Measurements from ENCODE around the gene LRRC7. TPM values are rescaled to one million over a fixed set of nuclear protein-coding genes. Genes with fewer than 3 reads are reported as not detected.

Gene LRRC7
- total RNA-seq, 1 experiment from 2014 or later = not detected

DNA sequence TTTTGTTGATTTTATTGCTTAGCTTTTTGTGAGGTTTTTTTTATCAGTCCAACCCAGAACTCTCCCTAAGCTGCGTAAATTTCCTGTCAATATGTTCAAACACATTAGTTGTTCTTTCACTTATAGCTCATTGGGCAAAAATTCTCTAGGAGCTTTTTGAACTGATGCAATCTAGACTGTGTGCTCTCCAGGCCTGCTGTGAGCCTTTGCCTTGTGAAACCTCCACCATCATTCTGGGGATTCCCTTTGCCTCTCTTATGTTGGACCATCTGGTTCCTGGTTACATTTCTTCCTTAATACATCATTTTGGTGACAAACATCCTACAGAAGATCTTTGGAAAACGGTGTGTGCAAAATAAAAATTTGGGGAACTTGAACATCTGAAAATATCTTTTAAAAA, 247.2 kb downstream of the LRRC7 start:
- CTCF ChIA-PET = no interaction called here

GRCh38 chr1:69824932-69825331, 257.2 kb downstream of the LRRC7 start:
- in situ Hi-C loops (cut with HindIII; ENCODE audit: low pct_unique_long_range_greater_than_20kb, low sequenced_read_pairs) = no loop called here

More for the DNA sequence above, 247.2 kb downstream of the LRRC7 start:
- intact Hi-C loops (cut with micrococcal nuclease; ENCODE audit: unreplicated experiment) = no loop called here
- Histone ChIP-seq H3K4me1 (ENCODE audit: control insufficient read depth, insufficient read depth, low read length) (no peaks in the 10 kb centered on the region), H3K27ac (ENCODE audit: low read length) (no peak overlapping the region), H3K27me3 (ENCODE audit: control insufficient read depth, insufficient read depth, low read length) (no peaks in the 10 kb centered on the region), H3K4me3 (ENCODE audit: low read depth in 2 of 2, low read length in 2 of 2) (no peak overlapping the region), H3K9me3 (ENCODE audit: control insufficient read depth, insufficient read depth, low read depth, low read length) (no peaks in the 10 kb centered on the region), H3K36me3 (ENCODE audit: control insufficient read depth, insufficient read depth, low read length) (no peaks in the 10 kb centered on the region)
- BruUV-seq (replicated peaks) = no TSS peak
- POLR2A ChIA-PET = no interaction called here
- DNase-seq (ENCODE audit: low read depth, low spot score) (no peak), ATAC-seq (no peak)
- in situ Hi-C loops (cut with HindIII; ENCODE audit: low pct_unique_long_range_greater_than_20kb, low sequenced_read_pairs) = no loop called here
- no peak for TF ChIP-seq CTCF (IDR thresholded peaks at IDR 0.05)

DNA sequence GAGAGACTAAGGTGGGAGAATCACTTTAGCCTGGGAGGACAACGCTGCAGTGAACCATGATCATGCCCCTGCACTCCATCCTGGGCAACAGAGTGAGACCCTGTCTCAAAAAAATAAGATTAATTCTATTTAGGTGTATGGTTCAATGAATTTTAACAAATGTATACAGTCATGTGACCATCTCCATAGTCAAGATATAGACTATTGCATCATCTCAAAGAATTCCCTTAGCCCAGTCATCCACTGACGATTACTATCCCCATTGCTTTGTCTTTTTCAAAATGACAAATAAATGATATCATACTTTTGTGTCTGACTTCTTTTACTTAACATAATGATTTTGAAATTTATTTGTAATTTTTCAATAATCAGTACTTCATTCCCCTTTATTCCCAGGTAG, 260.0 kb downstream of the LRRC7 start:
- no peaks in the 10 kb centered on the region for H3K9me3 ChIP-seq (ENCODE audit: control insufficient read depth, insufficient read depth, low read depth, low read length)
- no peak overlapping the region for H3K27ac ChIP-seq (ENCODE audit: low read length)
- ATAC-seq (no peak), DNase-seq (ENCODE audit: low read depth, low spot score) (no peak)
- in situ Hi-C loops (cut with HindIII; ENCODE audit: low pct_unique_long_range_greater_than_20kb, low sequenced_read_pairs) (no loop called here), intact Hi-C loops (cut with micrococcal nuclease; ENCODE audit: unreplicated experiment) (no loop called here)
- no peaks in the 10 kb centered on the region for H3K4me1 ChIP-seq (ENCODE audit: control insufficient read depth, insufficient read depth, low read length)
- no peak for TF ChIP-seq TCF7L2 (IDR thresholded peaks at IDR 0.05; ENCODE audit: low read depth, low read length)
- TF ChIP-seq POLR2AphosphoS5 (IDR thresholded peaks at IDR 0.05; ENCODE audit: low read depth, low read length) = no peak
- no peak for TF ChIP-seq SIN3A (IDR thresholded peaks at IDR 0.05; ENCODE audit: borderline replicate concordance, insufficient read depth, low read depth, low read length)
- no peak for TF ChIP-seq CTCF (IDR thresholded peaks at IDR 0.05)
- TF ChIP-seq, protein P1, sequence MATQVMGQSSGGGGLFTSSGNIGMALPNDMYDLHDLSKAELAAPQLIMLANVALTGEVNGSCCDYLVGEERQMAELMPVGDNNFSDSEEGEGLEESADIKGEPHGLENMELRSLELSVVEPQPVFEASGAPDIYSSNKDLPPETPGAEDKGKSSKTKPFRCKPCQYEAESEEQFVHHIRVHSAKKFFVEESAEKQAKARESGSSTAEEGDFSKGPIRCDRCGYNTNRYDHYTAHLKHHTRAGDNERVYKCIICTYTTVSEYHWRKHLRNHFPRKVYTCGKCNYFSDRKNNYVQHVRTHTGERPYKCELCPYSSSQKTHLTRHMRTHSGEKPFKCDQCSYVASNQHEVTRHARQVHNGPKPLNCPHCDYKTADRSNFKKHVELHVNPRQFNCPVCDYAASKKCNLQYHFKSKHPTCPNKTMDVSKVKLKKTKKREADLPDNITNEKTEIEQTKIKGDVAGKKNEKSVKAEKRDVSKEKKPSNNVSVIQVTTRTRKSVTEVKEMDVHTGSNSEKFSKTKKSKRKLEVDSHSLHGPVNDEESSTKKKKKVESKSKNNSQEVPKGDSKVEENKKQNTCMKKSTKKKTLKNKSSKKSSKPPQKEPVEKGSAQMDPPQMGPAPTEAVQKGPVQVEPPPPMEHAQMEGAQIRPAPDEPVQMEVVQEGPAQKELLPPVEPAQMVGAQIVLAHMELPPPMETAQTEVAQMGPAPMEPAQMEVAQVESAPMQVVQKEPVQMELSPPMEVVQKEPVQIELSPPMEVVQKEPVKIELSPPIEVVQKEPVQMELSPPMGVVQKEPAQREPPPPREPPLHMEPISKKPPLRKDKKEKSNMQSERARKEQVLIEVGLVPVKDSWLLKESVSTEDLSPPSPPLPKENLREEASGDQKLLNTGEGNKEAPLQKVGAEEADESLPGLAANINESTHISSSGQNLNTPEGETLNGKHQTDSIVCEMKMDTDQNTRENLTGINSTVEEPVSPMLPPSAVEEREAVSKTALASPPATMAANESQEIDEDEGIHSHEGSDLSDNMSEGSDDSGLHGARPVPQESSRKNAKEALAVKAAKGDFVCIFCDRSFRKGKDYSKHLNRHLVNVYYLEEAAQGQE (IDR thresholded peaks at IDR 0.05; ENCODE audit: insufficient read depth in 1 of 2, low read depth in 2 of 2, low read length in 1 of 2) = no peak
- H3K36me3 ChIP-seq (ENCODE audit: control insufficient read depth, insufficient read depth, low read length) = no peaks in the 10 kb centered on the region
- H3K4me3 ChIP-seq (ENCODE audit: low read depth in 2 of 2, low read length in 2 of 2) = no peak overlapping the region
- ChIA-PET CTCF (no interaction called here), POLR2A (no interaction called here)
- H3K27me3 ChIP-seq (ENCODE audit: control insufficient read depth, insufficient read depth, low read length) = no peaks in the 10 kb centered on the region
- BruUV-seq (replicated peaks) = no TSS peak

More at GRCh38 chr1:69824932-69825331, 257.2 kb downstream of the LRRC7 start:
- H3K9me3 ChIP-seq (ENCODE audit: control insufficient read depth, insufficient read depth, low read depth, low read length) = no peaks in the 10 kb centered on the region
- POLR2A ChIA-PET = no interaction called here
- intact Hi-C loops (cut with micrococcal nuclease; ENCODE audit: unreplicated experiment) = no loop called here
- H3K27me3 ChIP-seq (ENCODE audit: control insufficient read depth, insufficient read depth, low read length) = no peaks in the 10 kb centered on the region
- no peaks in the 10 kb centered on the region for H3K36me3 ChIP-seq (ENCODE audit: control insufficient read depth, insufficient read depth, low read length)
- no peaks in the 10 kb centered on the region for H3K4me1 ChIP-seq (ENCODE audit: control insufficient read depth, insufficient read depth, low read length)
- BruUV-seq (replicated peaks) = no TSS peak
- H3K4me3 ChIP-seq (ENCODE audit: low read depth in 2 of 2, low read length in 2 of 2) = no peak overlapping the region
- ATAC-seq (no peak), DNase-seq (ENCODE audit: low read depth, low spot score) (no peak)
- TF ChIP-seq CTCF (IDR thresholded peaks at IDR 0.05) = no peak
- TF ChIP-seq POLR2AphosphoS5 (IDR thresholded peaks at IDR 0.05; ENCODE audit: low read depth, low read length) = no peak
- TF ChIP-seq SIN3A (IDR thresholded peaks at IDR 0.05; ENCODE audit: borderline replicate concordance, insufficient read depth, low read depth, low read length) = no peak
- CTCF ChIA-PET = no interaction called here
- no peak overlapping the region for H3K27ac ChIP-seq (ENCODE audit: low read length)

Data from Panc1 (cell line).